WTC11 (cell line): ENCODE measurements around the gene PRKACA.

Source experiments
- ATF1 ChIP-seq: sonication (generic); formaldehyde crosslinking; IDR thresholded peaks from 2 replicates; pipeline ENCODE4 v1.8.1; 2023; ENCODE audit warnings: mild to moderate bottlenecking, moderate library complexity, missing genetic modification reagents
- ATF2 ChIP-seq: sonication (generic); formaldehyde crosslinking; IDR thresholded peaks from 2 replicates; pipeline ENCODE4 v1.8.1; 2022; ENCODE audit warnings: low read depth, missing genetic modification reagents, borderline replicate concordance
- CBFB ChIP-seq: sonication (generic); formaldehyde crosslinking; IDR thresholded peaks from 2 replicates; pipeline ENCODE4 v1.8.1; 2022; ENCODE audit warnings: mild to moderate bottlenecking, low read depth, missing genetic modification reagents
- CTCF ChIP-seq: fragments of 200-600 bp; IDR thresholded peaks from 2 replicates; pipeline ENCODE4 v1.8.0; 2022; ENCODE audit warnings: antibody characterized with exemption
- FOXP4 ChIP-seq: sonication (generic); formaldehyde crosslinking; IDR thresholded peaks from 2 replicates; pipeline ENCODE4 v1.8.0; 2022; ENCODE audit warnings: mild to moderate bottlenecking, missing genetic modification reagents
- JAZF1 ChIP-seq: fragments of 250-450 bp; sonication (Bioruptor Pico); IDR thresholded peaks from 2 replicates; pipeline ENCODE4 v1.9.0; 2021; ENCODE audit warnings: moderate library complexity, mild to moderate bottlenecking, inconsistent platforms
- NFE2L1 ChIP-seq: sonication (generic); formaldehyde crosslinking; IDR thresholded peaks from 2 replicates; pipeline ENCODE4 v1.8.1; 2023; ENCODE audit warnings: missing genetic modification reagents
- ZNF121 ChIP-seq: sonication (generic); formaldehyde crosslinking; IDR thresholded peaks from 2 replicates; pipeline ENCODE4 v1.8.0; 2023; ENCODE audit warnings: missing genetic modification reagents
- ZNF232 ChIP-seq: sonication (generic); formaldehyde crosslinking; IDR thresholded peaks from 2 replicates; pipeline ENCODE4 v1.8.0; 2022; ENCODE audit warnings: mild to moderate bottlenecking, missing genetic modification reagents
- ZNF532 ChIP-seq: fragments of 250-450 bp; sonication (Bioruptor Pico); IDR thresholded peaks from 2 replicates; pipeline ENCODE4 v1.9.0; 2021; ENCODE audit warnings: mild to moderate bottlenecking, borderline replicate concordance

GRCh38 chr19:14150041-14150769 lies 32.6 kb upstream of the PRKACA start:
- TF ChIP-seq CTCF (no peak), ZNF121 (CRISPR knock-in tag) (no peak), NFE2L1 (CRISPR knock-in tag) (no peak), ZNF532 (CRISPR knock-in tag) (no peak), ATF1 (no peak), JAZF1 (CRISPR knock-in tag) (no peak), ATF2 (CRISPR knock-in tag) (no peak), CBFB (no peak), FOXP4 (CRISPR knock-in tag) (no peak), ZNF232 (CRISPR knock-in tag) (no peak)
